Measurements from ENCODE around the gene CNNM3.
"Not testable (repeated sequence)": the region's sequence is repeated elsewhere in the genome, so short reads cannot be mapped to it uniquely, and the experiment has no call there.

The CNNM3 gene

GRCh38 chr2:96861074-96861473 lies 45.0 kb downstream of the CNNM3 start:
- TF ChIP-seq CTCF (IDR thresholded peaks at IDR 0.05; ENCODE audit: borderline replicate concordance, control extremely low read depth, extremely low read depth, insufficient read depth, missing control alignments) = no peak
- in situ Hi-C loops (cut with MboI; ENCODE audit: low sequenced_read_pairs, unreplicated experiment) = no loop called here
- no peak for DNase-seq (ENCODE audit: low spot score)

GRCh38 chr2:96863056-96863455 lies 47.0 kb downstream of the CNNM3 start:
- in situ Hi-C loops (cut with MboI; ENCODE audit: low sequenced_read_pairs, unreplicated experiment); DNase-seq (ENCODE audit: low spot score): not testable (repeated sequence)

GRCh38 chr2:96863575-96864342 lies 47.7 kb downstream of the CNNM3 start:
- TF ChIP-seq CTCF (IDR thresholded peaks at IDR 0.05; ENCODE audit: borderline replicate concordance, control extremely low read depth, extremely low read depth, insufficient read depth, missing control alignments) = no peak
- no peak for DNase-seq (ENCODE audit: low spot score)
- in situ Hi-C loops (cut with MboI; ENCODE audit: low sequenced_read_pairs, unreplicated experiment) = no loop called here

GRCh38 chr2:96864343-96865091 lies 48.4 kb downstream of the CNNM3 start:
- TF ChIP-seq CTCF (IDR thresholded peaks at IDR 0.05; ENCODE audit: borderline replicate concordance, control extremely low read depth, extremely low read depth, insufficient read depth, missing control alignments) = no peak
- no peak for DNase-seq (ENCODE audit: low spot score)
- in situ Hi-C loops (cut with MboI; ENCODE audit: low sequenced_read_pairs, unreplicated experiment) = no loop called here

- in situ Hi-C loops (cut with MboI; ENCODE audit: low sequenced_read_pairs, unreplicated experiment) = no loop called here
- no peak for DNase-seq (ENCODE audit: low spot score)
- TF ChIP-seq CTCF (IDR thresholded peaks at IDR 0.05; ENCODE audit: borderline replicate concordance, control extremely low read depth, extremely low read depth, insufficient read depth, missing control alignments) = no peak
Measured at GRCh38 chr2:96865654-96866053, 49.6 kb downstream of the CNNM3 start.

- TF ChIP-seq CTCF (IDR thresholded peaks at IDR 0.05; ENCODE audit: borderline replicate concordance, control extremely low read depth, extremely low read depth, insufficient read depth, missing control alignments) = no peak
- in situ Hi-C loops (cut with MboI; ENCODE audit: low sequenced_read_pairs, unreplicated experiment) = no loop called here
Measured at GRCh38 chr2:96866149-96866548, 50.1 kb downstream of the CNNM3 start.

GRCh38 chr2:96866586-96866985 lies 50.5 kb downstream of the CNNM3 start:
- in situ Hi-C loops (cut with MboI; ENCODE audit: low sequenced_read_pairs, unreplicated experiment) = no loop called here
- no peak for DNase-seq (ENCODE audit: low spot score)
- TF ChIP-seq CTCF (IDR thresholded peaks at IDR 0.05; ENCODE audit: borderline replicate concordance, control extremely low read depth, extremely low read depth, insufficient read depth, missing control alignments) = no peak

More at GRCh38 chr2:96866149-96866548, 50.1 kb downstream of the CNNM3 start:
- no peak for DNase-seq (ENCODE audit: low spot score)
